HepG2 (cell line): ENCODE measurements around the gene RHOT2. TPM values are rescaled to one million over a fixed set of nuclear protein-coding genes. Genes with fewer than 3 reads are reported as not detected.
A peak's percentile ranks its signal among the peaks of the same experiment; 100 is the strongest.

Experiments used
- ATAC-seq: fragments of 200-7000 bp; cut with Tn5 transposase; 3 replicates; pipeline ENCODE4 v1.9.1; 2020; ENCODE audit warnings: mild to moderate bottlenecking, moderate library complexity
- BruUV-seq: library from RNA; stranded (reverse); fragments of 400-500 nt; replicated peaks from 2 replicates; lab custom pipeline; 2021; lab: Mats Ljungman, UMichigan
- CTCF ChIA-PET: fragments of 300-600 bp; formaldehyde crosslinking; extraction: SDS; loops from one replicate; lab custom pipeline; 2021; ENCODE audit warnings: low total read pairs, inconsistent platforms, low intra/inter-chr PET ratio; lab: Yijun Ruan, JAX
- POLR2A ChIA-PET: fragments of 350-600 bp; sonication (Branson Sonifier 250); formaldehyde crosslinking; loops from one replicate; lab custom pipeline; 2020; ENCODE audit warnings: antibody characterized with exemption, inconsistent platforms; lab: Yijun Ruan, JAX
- DNase-seq: peaks from one replicate; pipeline ENCODE4 v3.0.0-alpha.2; 2015; ENCODE audit warnings: low spot score
- FAIRE-seq: peaks from 3 replicates; lab custom pipeline; 2011; peaks lifted over from hg19 to GRCh38; lab: Jason Lieb, UNC
- H2AFZ ChIP-seq: one replicate; pipeline ENCODE4 v1.6.1; 2011; ENCODE audit warnings: low read length, inconsistent platforms
- H3K27ac ChIP-seq: fragments of 300-600 bp; 3 replicates; pipeline ENCODE4 v1.8.0; 2011; ENCODE audit warnings: mixed run types, mild to moderate bottlenecking, mixed read lengths, low read length, inconsistent platforms; ENCODE audit not compliant: insufficient read depth; ENCODE audit errors: extremely low read length
- H3K27me3 ChIP-seq, 2 experiments: fragments of 200-600 bp in 1 of 2; 2 replicates in 1 of 2; 3 replicates in 1 of 2; pipeline versions ENCODE4 v1.6.0 to v1.8.0; 2011; ENCODE audit warnings: low read length in 2 of 2, mild to moderate bottlenecking in 2 of 2, moderate library complexity in 2 of 2, inconsistent platforms in 1 of 2; ENCODE audit not compliant: insufficient read depth in 2 of 2, control insufficient read depth in 1 of 2
- H3K36me3 ChIP-seq, 2 experiments: fragments of 200-600 bp in 1 of 2; replicated peaks in 1 of 2; 2 replicates in 1 of 2; 3 replicates in 1 of 2; pipeline versions ENCODE4 v1.5.1 to v1.8.0; 2011; ENCODE audit warnings: low read length in 2 of 2, inconsistent platforms in 1 of 2; ENCODE audit not compliant: insufficient read depth in 2 of 2, control insufficient read depth in 1 of 2
- H3K4me1 ChIP-seq: 2 replicates; pipeline ENCODE4 v1.5.1; 2012; ENCODE audit warnings: low read length, inconsistent platforms; ENCODE audit not compliant: insufficient read depth
- H3K4me2 ChIP-seq: 2 replicates; pipeline ENCODE4 v1.6.0; 2011; ENCODE audit warnings: low read depth, low read length, inconsistent platforms
- H3K4me3 ChIP-seq, 3 experiments: fragments of 200-600 bp in 1 of 3; sonication (generic), shearing (Covaris generic) in 1 of 3; replicated peaks in 1 of 3; 2 replicates each; pipeline ENCODE4 v1.5.1; 2011 to 2016; ENCODE audit warnings: low read length in 3 of 3, inconsistent platforms in 2 of 3, low read depth in 2 of 3, mild to moderate bottlenecking in 2 of 3, control low read depth in 1 of 3, mixed read lengths in 1 of 3; ENCODE audit not compliant: insufficient read depth in 1 of 3
- H3K79me2 ChIP-seq: one replicate; pipeline ENCODE4 v1.6.1; 2011; ENCODE audit warnings: low read length, inconsistent platforms; ENCODE audit not compliant: insufficient read depth
- H3K9ac ChIP-seq: 2 replicates; pipeline ENCODE4 v1.6.0; 2011; ENCODE audit warnings: mild to moderate bottlenecking, low read depth, low read length, inconsistent platforms; ENCODE audit not compliant: insufficient read depth
- H3K9me3 ChIP-seq: 2 replicates; pipeline ENCODE4 v1.5.1; 2012; ENCODE audit warnings: mild to moderate bottlenecking, low read length
- H4K20me1 ChIP-seq: 2 replicates; pipeline ENCODE4 v1.6.0; 2011; ENCODE audit warnings: inconsistent platforms, mild to moderate bottlenecking, low read length, moderate library complexity; ENCODE audit not compliant: insufficient read depth
- ARID3A ChIP-seq: IDR thresholded peaks from 2 replicates; pipeline ENCODE4 v1.6.1; 2012; ENCODE audit warnings: low read depth, low read length, improper control_type of control experiment
- EZH2 ChIP-seq: conservative IDR thresholded peaks from 2 replicates; pipeline ENCODE4 v1.6.1; 2012; ENCODE audit warnings: mild to moderate bottlenecking, low read depth, low read length, moderate library complexity
- NONO ChIP-seq, 2 experiments: fragments of 450-650 bp in 1 of 2; sonication (generic) in 1 of 2; formaldehyde crosslinking in 1 of 2; IDR thresholded peaks in 1 of 2; conservative IDR thresholded peaks in 1 of 2; 2 replicates each; pipeline versions ENCODE4 v1.6.1 to v1.8.0; 2017 to 2022; ENCODE audit warnings: mild to moderate bottlenecking in 1 of 2, missing genetic modification reagents in 1 of 2, moderate library complexity in 1 of 2
- RCOR2 ChIP-seq: IDR thresholded peaks from 2 replicates; pipeline ENCODE4 v1.6.1; 2016; ENCODE audit warnings: missing biosample characterization, missing genetic modification reagents
- REST ChIP-seq, 2 experiments: IDR thresholded peaks; 2 replicates each; pipeline ENCODE4 v1.6.1; 2011 to 2012; ENCODE audit warnings: low read length in 2 of 2, borderline replicate concordance in 1 of 2, low read depth in 1 of 2, mild to moderate bottlenecking in 1 of 2, moderate library complexity in 1 of 2
- TCF7L2 ChIP-seq: IDR thresholded peaks from 2 replicates; pipeline ENCODE4 v1.6.1; 2011; ENCODE audit warnings: mild to moderate bottlenecking, low read depth, low read length, moderate library complexity
- whole genome bisulfite sequencing: methylation state at CpG from one replicate; pipeline ENCODE4 v1.1.6; 2017; ENCODE audit warnings: low lambda C conversion rate; 5-methylcytosine and 5-hydroxymethylcytosine counted together
- in situ Hi-C: cut with HindIII; loops from 2 replicates; pipeline ENCODE4 v1.10.0; 2017; ENCODE audit warnings: low pct_unique_long_range_greater_than_20kb; ENCODE audit not compliant: extremely low pct_ligation_motif_present
- intact Hi-C: fragments of 100-400 bp; cut with micrococcal nuclease; formaldehyde crosslinking; loops from one replicate; pipeline ENCODE4 v1.10.0; 2022; ENCODE audit not compliant: unreplicated experiment
- polyA plus RNA-seq, 8 experiments: library from polyadenylated mRNA; depleted of rRNA in 3 of 8; stranded (reverse) in 7 of 8; unstranded in 1 of 8; fragments of >200 nt; fragmentation: Illumina TruSeq in 4 of 8; extraction: Trizol in 4 of 8; gene quantifications; 2 replicates each; pipeline versions ENCODE4 v1.2.1 to v1.2.3, GENCODE V29; 2011 to 2016; ENCODE audit warnings: low read depth in 4 of 8, missing spikeins in 1 of 8, mixed read lengths in 1 of 8; ENCODE audit not compliant: insufficient read depth in 1 of 8
- total RNA-seq, 5 experiments: library from RNA; depleted of rRNA; stranded (reverse); fragments of >200 nt; fragmentation: Illumina TruSeq; extraction: Trizol; gene quantifications; 2 replicates each; pipeline ENCODE4 v1.2.3, GENCODE V29; 2016; ENCODE audit warnings: low read depth in 1 of 5

Gene RHOT2
- total and polyA plus RNA-seq, 2 of the 13 experiments (the other 11 are each of a cell fraction or from before 2014, with no cell fraction given), result 63.6 to 76.9 TPM

GRCh38 chr16:704047-704446 is 36.1 kb downstream of the RHOT2 start:
- Histone ChIP-seq H3K4me2 (no peak overlapping the region), H3K9me3 (no peaks in the 10 kb centered on the region), H3K27me3 (peaks cover 32 to 79% of the 10 kb centered on the region in 2 experiments), H3K27ac (no peak overlapping the region), H3K4me1 (no peaks in the 10 kb centered on the region), H3K36me3 (no peaks in the 10 kb centered on the region), H3K79me2 (no peaks in the 10 kb centered on the region), H3K4me3 (no peak overlapping the region), H4K20me1 (peaks cover 3% of the 10 kb centered on the region; the same call in 1 of the 2 replicates), H2AFZ (no peak overlapping the region), H3K9ac (no peak overlapping the region)
- ChIA-PET POLR2A (no interaction called here), CTCF (no interaction called here)
- intact Hi-C loops (no loop called here), in situ Hi-C loops (no loop called here)
- no peak for ATAC-seq
- no peak for TF ChIP-seq NONO (IDR thresholded peaks at IDR 0.05)
- no peak for TF ChIP-seq NONO (CRISPR knock-in tag; conservative IDR thresholded peaks at IDR 0.05)
- no peak for TF ChIP-seq TCF7L2
- TF ChIP-seq ARID3A, result no peak
- no peak for DNase-seq
- WGBS, result 4% methylated on average over 5 of the region's 7 CpGs
- FAIRE-seq, result no peak
- no TSS peak for BruUV-seq

- 4% methylated on average over 10 of the region's 50 CpGs for WGBS
- no peak for FAIRE-seq
- no peak overlapping the region for H3K4me2 ChIP-seq
- H3K36me3 ChIP-seq, result no peaks in the 10 kb centered on the region
- in situ Hi-C loops, result no loop called here
- peaks cover 32 to 84% of the 10 kb centered on the region in 2 experiments for H3K27me3 ChIP-seq
- no peak overlapping the region for H3K4me3 ChIP-seq
- no peak overlapping the region for H2AFZ ChIP-seq
- peak; percentile 78 for TF ChIP-seq EZH2
- no peak for TF ChIP-seq RCOR2 (CRISPR knock-in tag)
- peak; percentile 36 to 85 for TF ChIP-seq REST (IDR thresholded peaks at IDR 0.05; ENCODE audit: borderline replicate concordance in 1 of 2, low read depth in 1 of 2, low read length in 2 of 2)
- no peak overlapping the region for H3K27ac ChIP-seq
- ChIA-PET CTCF (no interaction called here), POLR2A (no interaction called here)
- peaks cover 3% of the 10 kb centered on the region; the same call in 1 of the 2 replicates for H4K20me1 ChIP-seq
- intact Hi-C loops, result no loop called here
- no peak overlapping the region for H3K9ac ChIP-seq
- BruUV-seq, result no TSS peak
- H3K4me1 ChIP-seq, result no peaks in the 10 kb centered on the region
- DNase-seq, result no peak
- ATAC-seq, result peak; percentile 9; the same call in 2 of the 3 replicates
- no peaks in the 10 kb centered on the region for H3K79me2 ChIP-seq
- H3K9me3 ChIP-seq, result no peaks in the 10 kb centered on the region
Measured at GRCh38 chr16:704552-705380, 36.8 kb downstream of the RHOT2 start.
